Measurements from ENCODE around the gene MED12L.

MED12L gene

DNA sequence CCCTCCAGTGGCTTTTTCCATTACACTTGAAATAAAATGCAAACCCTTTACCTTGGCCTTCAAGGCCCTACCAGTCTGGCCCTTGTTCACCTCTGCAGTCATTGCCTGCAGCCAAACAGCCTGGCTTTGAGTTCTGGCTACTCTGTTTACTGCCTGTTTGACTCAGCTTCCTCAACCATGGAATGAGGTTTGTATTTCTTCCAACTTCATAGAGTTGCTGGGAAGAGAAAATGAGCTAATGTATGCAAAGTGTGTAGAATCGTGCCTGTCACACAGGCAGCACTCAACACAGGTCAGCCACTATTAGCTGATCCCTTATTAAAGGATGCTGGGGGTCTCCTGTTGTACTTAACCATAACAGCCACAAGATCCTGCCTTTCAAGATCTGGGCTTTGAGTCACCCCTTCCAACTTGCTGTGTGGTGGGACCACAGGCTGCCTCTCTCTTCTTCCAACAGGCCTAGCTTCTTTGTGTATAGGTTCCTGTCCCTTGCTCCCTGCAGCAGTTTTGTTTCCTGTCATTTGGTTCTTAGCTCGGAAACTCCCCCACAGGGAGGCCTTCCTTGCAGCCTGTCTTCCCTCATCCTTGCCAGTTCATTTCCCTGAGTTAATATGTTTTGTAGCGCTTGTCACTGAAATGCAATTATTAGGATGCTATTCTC is 6.4 kb downstream of the MED12L start:
- DNase-seq = no peak

DNA sequence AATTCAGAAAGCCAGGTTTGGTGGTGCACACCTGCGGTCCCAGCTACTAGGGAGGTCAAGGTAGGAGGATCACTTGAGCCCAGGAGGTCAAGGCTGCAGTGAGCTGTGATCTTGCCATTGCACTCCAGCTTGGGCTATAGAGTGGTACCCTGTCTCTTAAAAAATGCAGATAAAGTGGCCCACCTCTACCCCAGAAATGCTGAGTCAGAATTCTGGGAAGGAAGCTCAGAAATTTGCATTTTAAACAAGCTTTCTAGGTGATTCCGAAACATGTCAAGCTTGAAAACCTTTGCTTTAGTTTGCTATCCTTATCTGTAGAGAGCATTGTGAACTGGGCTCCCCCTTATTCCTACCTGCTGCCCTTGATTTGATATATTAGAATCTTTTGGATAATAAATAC is 7.7 kb downstream of the MED12L start:
- no peak for DNase-seq

DNA sequence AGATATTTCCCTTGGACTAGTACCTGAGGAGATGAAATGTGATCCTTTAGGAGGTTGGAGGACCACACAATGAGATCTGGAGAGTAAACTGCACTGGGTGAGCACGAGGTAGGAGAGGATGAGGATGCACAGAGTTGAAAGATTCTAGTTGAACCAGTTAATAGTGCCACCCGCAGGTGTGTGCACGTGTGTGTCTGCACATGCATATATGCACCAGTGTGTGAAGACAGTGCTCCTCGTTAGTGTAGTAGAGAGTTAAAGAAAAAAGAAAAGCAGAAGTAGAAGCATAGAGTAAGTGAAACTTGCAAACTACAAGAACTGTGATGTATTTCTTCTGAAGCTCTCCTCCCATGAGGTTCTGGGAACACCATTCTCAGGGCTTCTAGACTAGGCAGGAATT is 8.4 kb downstream of the MED12L start:
- no peak for DNase-seq

DNA sequence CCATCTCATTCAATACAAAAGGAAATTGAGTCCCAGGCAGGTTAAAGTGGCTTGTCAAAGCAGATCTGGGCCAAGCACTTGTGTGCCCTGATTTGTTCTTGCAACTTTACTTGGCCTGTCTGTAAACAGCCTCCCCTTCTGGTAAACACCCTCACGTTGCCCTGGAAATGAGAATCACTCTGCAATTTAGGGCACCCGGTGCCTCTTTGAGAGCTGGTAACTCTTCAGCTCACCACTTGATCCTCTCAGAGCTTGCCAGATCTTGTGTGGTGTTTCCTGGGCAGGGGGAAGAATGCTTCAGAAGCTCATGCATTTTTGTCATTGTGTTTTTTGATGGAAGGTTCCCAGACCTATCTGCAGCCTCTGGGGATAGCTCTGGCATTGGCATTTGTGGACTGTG is 11.3 kb downstream of the MED12L start:
- DNase-seq = no peak

DNA sequence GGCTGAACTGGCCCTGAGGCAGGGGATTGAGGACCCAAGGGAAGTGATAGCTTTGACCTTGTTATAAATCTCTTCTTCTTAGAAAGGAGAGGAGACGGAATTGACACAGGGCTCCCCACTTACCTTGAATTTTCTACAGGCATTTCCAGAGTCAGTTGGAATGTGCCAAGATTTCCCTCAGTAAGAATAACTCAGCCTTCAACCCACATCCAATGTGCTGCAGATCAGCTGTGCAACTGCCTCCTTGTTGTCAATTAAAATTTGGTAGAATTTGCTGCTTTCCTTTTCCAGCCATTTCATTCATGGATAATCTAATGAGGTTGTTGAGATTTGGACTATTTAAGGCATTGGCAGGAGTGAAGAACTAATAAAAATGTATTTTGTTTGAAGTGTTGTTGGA is 14.6 kb downstream of the MED12L start:
- no peak for DNase-seq

DNA sequence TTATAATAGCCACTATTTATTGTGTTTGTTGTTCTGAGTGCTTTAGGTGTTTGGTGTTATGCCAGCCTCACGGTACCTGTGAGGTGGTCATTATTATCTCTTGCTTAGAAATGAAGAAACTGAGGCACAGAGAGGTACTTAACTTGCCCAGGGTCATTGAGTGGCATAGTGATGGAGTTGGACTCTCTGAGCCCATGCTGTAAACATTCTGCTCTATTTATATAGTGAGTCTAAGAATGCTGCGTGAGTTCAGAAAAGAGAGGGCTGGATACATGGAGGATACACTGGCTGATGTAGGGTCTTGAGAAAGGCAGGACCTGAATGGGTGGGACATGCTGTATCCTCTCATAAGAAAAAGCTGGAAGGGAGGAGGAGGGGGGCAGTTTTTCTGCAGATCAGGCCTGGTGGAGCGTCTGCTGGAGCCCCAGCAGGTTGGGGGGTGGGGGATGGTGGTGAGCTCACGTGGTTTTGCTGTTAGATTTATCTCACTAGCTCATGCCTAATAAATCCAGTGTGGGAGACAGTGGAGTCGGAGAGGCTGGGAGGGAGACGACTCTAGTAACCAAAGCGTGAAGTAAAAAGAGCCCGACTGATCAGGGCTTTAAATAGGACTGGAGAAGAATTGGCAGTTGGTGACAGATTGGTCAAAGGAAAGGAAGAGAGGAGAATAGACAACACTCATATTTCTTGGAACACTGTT is 16.0 kb downstream of the MED12L start:
- DNase-seq = no peak

DNA sequence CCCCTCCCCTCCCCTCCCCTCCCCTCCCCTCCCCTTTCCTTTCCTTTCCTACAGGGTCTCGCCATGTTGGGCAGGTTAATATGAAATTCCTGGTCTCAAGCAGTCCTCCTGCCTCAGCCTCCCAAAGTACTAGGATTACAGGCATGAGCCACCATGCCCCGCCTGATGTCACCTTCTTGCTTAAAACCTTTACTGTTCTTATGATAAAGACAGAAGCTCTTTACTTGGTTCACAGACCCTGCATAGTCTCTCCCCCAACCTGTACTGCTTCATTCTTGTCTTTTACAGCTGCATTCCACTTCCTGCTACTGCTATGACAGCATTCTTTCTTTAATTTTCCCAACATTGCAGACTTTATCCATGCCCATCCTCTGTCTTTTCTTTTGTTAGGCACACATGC is 20.8 kb downstream of the MED12L start:
- DNase-seq = no peak

DNA sequence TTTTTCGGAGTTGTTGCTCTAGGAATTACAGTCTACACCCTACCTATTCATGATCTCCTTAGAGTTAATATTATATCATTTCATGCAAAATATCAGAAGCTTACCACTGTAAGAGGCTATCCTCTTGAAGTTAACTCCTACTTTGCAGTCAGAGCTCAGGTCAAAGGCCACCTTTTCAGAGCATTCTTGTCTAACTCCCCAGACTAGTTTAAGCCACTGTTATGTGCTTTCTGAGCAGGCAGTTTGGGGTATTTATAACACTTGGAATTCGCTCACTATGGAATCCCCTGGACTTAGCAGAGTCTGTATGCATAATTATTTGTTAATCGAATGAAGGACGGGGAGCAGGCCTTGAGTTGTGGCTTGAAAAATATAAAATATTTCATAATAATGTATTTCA is 21.7 kb downstream of the MED12L start:
- no peak for DNase-seq

DNA sequence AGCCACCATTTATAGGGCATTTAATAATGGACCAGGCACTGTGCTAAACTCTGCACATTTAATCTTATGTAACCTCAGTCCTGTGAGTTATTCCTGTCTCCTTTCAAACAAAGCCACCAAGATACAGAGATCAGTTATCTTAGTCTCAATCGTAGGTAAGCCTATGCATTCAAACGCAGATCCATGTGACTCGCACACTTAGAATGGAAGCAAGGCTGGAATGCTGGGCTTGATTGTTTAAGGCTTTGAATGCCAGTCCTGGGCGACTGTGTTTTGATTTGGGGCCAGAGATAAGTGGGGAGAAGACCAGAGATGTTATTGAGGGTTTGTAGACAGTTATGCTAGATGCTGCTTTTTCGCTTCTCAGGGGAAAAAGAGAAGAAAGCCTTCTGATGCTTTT is 22.2 kb downstream of the MED12L start:
- no peak for DNase-seq

DNA sequence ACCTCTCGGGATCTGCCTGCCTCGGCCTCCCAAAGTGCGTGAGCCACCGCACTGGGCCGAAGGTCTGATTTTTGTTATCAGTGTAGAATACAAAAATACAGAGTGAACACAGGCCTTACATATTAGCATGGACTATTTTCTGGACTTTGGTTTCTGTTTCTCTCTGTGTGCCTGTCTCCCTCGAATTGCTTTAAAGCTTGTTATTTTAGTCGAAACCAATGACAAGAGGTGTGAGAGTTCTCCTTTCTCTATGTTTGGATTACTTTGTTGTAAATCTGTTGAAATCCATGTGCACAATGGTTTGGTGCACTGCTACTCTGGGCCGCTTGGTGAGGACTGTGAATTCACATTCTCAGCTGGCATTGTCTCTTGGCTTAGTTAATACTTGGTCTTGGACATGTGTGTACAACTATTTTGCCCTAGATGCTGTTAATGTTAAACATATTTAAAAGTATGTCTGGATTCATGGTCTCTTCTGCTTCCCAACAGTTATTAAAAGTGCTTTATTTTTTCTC is 23.9 kb downstream of the MED12L start:
- DNase-seq = no peak

DNA sequence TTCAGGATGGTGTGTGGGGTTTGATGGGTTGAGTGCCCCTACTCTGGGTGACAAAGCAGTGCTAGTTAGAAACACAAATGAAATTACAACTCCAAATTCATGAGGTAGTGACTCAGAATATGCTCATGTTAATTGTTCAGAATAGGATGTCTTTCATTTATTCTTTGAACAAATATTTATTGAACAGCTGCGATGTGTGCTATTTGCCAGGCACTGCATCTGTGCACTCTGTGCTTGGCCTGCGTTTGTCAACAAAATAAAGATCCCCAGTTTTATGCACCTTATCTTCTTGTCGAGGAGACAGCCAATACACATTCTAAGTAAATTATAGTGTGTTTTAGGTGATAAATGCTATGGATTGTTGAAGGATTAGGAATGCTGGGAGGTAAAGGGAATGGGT is 27.3 kb downstream of the MED12L start:
- no peak for DNase-seq

DNA sequence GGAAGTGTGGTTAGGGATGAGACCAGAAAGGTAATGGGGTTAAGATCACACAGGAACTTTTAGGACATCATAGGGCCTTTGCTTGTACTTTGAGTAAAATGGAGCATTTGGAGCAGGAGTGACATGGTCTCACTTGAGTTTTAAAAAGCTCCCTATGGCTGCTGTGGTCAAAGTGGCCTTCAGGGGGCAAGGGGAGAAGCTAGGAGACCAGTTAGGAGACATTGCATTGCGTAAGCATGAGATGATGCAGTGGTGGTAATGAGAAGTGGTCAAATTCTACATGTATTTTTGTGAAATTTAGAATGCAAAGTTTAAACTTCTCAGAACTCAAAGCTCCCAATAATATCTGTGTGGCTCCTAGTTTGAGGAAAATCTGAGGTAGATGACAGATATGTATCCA is 27.9 kb downstream of the MED12L start:
- DNase-seq = no peak

DNA sequence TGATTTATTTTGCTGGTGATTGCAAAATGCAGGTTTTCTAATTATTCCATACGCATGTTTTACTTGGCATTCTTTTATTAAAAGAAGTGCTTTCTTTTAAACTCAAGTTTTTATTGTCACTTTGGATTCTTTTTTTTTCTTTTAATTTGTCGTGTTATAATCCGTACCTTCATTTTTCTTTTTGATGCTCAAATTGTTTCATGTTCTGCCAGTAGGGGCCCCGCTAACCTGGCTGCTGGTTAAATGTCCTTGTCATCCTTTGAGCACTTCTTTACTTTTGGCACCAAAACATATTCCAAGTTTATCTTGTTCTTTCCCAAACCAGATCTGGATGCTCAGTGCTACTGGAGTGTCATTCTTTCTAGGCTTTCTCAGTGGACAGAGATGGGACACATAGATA is 31.6 kb downstream of the MED12L start:
- DNase-seq = no peak

DNA sequence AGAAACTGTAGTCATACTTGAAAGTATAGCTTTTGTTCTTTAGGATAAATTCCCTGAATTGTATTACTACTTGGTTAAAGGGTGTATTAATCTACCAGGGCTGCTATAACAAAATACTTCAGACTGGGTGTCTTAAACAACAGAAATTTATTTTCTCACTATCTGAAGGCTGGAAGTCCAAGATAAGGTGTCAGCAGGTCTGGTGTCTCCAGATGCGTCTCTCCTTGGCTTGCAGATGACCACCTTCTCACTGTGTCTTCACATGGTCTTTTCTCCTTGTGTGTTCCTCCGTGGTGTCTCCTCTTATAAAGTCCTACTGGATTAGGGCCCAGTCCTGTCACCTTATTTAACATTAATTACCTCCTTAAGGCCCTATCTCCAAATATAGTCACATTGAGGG is 33.7 kb downstream of the MED12L start:
- DNase-seq = no peak

DNA sequence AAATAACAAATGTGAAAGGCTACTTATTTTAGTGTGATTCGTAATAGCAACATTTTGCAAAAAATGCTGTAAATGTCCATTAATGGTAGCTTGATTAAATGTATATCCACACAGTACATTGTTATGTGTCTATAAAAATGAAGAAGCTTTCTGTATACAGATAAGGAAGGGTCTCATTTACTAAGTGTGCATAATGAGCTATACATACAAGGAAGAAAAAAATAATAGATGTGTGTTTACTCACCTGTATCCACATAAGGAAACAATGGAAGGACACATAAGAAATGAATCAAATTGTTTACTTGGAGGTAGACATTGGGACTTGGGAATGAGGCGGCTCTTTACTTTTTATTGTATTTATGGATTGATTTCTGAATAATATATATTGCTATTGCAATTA is 34.9 kb downstream of the MED12L start:
- DNase-seq = no peak

DNA sequence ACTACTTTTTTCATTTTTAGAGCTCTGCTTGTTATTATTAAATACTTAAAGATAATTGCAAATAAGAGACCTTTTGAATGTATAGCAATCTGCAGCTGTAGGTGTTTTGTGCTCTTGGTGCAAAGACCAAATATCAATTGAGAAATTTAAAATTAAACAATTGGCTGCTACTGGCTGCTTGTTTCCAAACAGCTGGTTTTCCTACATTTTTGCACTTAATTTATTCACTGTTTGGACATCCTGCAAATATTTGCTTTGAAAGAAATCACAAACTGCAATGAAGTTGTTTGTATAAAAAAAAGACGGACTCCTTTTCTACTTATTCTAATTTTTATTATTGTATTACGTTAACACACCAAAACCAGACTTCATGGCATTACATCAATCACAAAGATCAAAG is 35.6 kb downstream of the MED12L start:
- no peak for DNase-seq

DNA sequence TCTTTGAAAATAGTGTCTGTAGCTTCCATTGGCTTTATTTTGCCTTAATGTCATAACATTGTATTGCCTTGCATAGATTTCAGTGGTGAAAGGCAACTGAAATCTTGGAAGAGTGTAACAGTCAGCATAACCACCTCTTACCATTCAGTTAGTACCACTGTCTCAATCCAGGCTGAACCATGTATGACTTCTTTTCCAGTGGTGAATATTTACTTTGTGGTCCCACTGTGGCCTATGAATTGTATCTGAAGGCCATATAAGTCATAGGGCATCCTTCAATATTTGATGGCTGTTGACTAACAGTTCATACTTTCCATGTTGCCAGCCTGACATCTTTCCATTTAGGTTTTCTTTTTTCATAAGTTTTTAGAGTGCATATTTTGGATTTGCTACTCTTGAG is 38.4 kb downstream of the MED12L start:
- no peak for DNase-seq

DNA sequence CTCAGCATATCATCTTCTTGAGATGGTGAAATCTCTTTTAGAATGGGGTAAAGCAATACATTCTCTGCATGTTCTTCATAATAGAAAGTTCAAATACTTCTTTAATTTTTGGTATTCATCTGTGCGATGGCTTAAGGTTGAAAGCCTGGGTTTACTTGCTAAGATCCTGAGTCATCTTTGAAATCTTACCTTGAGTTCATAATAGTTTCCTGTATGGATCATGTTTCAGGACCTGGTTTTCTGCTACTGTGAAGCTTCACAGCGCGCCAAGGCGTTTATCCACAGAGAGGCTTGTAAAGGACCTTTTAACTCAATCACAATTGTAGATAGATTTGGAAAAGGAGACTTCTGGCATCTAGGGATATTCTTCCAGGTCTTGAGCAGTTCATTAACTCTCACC is 39.0 kb downstream of the MED12L start:
- DNase-seq = no peak

DNA sequence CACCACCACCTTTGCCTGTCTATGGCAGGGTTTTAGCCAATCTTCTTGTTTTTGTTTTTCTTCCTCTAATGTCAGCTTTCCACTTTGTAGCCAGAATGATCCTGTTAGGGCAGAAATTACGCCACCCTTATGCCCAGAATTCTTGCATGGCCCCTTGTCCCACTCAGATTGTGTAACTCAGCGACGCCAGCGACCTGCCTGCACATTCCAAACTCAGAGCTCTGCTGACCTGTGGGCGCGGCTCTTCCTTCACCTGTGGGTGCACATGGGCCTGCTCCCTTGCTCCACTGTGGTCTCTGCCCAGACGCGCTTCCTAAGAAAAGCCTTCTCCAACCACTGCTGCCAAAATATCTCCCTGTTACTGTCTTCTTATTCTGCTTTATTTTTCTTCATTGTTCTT is 45.0 kb downstream of the MED12L start:
- DNase-seq = no peak

DNA sequence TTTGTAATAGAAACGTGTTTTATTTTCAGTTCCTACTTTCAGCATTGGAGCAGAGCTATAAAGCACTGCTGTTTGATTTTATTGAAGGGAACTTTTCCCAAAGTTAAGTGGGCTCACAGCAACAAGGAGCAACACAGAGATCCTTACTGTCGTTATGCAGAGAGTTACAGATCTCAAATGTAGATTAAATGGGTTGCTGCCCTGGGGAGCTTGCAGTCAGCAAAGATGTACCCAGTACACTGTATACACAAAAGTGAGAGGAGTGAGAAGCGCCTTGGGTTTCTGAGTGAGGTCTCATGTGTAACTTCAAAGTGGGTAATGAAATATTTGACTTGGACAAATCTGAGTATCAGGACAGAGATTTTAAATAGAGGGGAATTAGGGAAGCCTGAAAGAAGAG is 47.7 kb downstream of the MED12L start:
- DNase-seq = no peak

DNA sequence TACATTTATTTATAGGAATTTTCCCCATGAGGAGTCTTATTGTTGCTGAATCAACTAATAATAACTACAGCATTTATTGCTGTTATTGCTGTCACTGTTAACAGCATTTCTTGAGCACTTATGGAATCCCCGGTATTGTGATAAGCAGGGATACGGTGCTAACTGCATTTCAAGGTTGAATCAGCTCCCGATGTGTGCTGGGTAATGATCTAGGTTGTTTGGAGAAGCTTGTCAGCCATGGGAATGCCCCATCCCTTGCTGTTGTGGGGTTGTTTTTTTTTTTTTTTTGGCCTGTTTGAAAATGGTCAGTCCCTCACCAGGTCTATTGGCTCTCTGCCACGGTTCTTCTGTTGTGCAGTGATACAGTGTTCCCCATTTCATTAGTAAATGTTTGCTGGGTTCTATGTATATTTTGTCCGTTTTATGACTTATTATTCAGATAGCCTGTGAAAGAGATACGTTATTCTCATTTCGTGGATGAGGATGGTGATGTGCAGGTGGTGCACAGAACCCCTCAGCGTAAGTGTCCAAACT is 48.5 kb downstream of the MED12L start:
- no peak for DNase-seq

DNA sequence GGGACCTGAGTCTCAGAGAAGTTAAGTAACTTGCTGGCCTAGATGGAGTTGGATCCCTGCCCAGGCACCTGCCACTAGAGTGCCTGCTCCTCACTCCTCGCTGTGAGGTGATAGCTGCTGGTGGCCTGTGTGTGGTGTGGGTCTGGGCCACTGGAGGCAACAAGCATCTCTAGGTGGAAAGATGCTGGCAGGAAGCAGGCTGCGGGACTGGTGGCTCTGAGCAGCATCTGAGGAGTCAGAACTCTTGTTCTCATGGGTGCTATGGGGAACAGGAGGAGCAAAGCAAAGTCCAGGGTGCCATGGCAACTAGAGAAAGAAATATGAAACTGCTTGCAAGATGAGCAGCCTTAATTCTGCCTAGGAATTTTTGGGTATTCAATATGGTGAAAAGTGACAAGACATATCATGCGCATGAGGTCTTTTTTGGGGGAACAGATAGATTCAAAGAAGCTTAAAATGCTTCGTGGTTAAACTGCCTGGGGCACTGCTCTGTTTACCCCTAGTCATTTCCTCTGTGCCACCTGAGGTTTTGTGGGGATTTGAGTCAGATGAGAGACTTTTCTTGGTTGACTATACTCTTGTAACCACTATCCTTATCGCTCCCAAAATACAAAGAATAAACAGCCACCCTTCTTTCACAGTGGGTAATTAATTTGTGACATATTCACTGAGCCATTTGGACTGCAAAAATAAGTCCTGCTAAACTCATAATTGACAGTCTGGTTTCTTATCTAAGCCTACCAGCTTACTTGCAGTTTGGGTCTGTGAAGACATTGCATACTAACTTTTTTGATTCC is 50.3 kb downstream of the MED12L start:
- no peak for DNase-seq

DNA sequence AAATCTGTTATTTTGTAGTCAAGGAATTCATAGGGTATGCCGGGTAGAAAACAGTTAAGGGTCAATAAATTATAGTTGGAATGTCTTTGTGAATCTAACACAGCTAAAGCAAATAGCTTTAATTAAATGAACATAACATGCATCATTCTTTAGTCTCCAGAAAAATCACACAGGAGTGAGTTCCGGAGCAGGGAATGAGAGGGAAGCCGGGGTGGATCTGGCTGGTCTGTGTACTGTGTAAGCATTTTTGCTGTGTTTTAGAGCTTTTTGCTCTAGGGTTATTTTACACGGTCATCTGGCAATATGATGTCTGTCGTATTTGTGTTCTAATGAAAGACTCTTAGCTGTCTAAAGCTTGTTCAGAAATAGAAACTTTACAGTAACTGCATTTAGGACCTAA is 57.5 kb downstream of the MED12L start:
- DNase-seq = no peak

DNA sequence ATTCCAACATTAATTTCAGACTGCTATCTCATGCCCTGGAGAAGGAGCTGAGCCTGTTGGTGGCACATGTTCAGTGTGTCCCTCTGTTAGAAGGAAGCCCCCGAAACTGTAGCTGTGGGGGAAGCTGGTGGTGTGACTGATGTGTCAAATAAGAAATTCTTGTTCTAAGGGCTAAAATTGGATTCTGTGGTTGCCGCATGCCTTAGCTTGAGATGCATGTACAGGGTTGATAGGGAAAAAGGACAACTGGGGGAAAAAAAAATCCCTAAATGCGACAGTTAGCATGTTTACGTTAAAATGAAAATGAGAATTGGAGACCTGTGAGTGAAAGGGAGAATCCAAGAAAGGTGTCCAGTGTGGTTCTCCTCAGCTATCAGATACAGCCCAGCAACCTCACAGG is 58.6 kb downstream of the MED12L start:
- no peak for DNase-seq
